GM19240 (cell line): Measurements from ENCODE around the gene SPPL3.

Experiments
- DNase-seq: peaks from one replicate; pipeline ENCODE4 v3.0.0; 2011; ENCODE audit warnings: low spot score; ENCODE audit not compliant: insufficient read length

The SPPL3 gene

DNA sequence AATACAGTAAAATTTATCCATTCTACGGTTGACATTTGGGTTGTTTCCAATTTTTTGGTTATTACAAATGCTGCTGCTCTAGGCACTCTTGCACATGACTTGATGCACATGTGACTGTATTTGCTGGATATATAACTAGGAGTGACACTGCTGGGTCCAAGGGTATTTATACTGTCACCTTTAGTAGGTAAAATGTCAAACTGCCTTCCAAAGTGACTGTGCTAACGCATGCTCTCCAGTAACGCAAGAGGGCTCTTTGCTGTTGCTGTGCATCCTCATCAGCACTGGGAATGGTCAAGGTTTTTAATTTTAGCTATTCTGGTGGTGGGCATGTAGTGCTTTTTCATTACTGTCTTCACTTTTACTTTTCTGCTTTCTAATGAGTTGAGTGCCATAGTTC is 116.3 kb downstream of the SPPL3 start:
- no peak for DNase-seq

DNA sequence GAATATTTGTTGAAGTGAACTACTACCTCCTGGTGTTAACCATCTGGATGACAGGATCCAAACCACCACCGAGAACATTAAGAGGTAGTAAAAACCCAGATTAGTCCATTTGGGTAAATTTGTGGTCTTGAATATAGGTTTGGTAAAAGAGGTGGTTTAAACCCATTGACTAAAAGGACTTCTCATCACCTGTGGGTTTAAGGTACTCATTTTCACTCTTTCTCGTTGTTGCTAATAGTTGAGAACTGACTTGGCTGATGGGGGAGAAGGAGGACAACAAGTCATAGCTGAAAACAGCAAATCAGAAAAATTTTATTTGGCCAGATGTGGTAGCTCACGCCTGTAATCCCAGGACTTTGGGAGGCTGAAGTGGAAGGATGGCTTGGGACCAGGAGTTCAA is 119.4 kb downstream of the SPPL3 start:
- no peak for DNase-seq

DNA sequence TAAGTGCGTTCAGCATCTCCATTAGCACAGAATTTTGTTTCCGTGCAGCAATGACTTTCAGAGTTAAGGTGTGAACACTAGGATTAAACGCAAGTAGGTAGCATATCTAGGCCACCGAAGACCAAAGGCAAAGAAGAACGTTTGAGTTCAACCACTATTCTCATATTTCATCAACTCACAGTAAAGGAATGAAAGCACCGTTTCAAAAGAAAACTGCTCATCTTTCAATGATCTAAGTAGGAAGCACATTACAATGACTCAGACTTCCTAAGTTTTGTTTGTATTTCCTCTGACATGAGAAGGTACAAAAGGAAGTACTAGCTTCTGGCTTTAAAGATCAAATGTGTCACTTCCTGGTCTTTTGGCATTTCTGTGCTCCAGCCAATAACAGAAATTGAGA is 121.0 kb downstream of the SPPL3 start:
- DNase-seq = no peak

DNA sequence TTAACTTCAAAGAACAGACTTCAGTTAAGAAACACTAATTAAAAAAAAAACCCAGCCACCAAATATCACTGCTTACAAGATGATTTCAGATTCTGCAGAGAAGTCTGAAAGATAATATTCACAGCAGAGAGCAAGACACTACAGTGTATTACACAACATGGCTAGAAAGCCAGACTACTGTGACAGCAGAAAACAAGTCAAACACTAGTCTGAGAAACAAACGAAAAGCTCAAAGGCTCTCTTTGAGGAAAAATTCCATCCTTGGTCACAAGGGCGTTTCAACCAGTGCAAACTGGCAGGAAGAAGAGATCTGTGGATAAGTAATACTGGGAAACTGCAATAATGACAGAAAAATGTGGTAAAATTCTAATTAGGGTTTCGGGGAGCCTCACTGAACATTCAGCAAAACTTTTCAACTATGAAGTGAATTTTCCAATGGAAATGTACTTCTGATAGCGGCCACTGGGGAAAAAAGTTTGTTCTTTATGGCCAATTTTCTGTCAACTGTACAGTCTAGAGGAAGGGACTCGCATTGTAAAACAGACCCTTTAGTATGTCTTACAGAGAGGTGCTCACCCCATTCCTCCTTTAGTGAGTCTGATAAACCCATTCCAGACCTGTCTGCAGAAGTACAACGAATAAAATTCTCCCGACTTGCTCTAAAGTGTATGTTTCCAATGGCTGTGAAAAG is 128.2 kb downstream of the SPPL3 start:
- DNase-seq = no peak

DNA sequence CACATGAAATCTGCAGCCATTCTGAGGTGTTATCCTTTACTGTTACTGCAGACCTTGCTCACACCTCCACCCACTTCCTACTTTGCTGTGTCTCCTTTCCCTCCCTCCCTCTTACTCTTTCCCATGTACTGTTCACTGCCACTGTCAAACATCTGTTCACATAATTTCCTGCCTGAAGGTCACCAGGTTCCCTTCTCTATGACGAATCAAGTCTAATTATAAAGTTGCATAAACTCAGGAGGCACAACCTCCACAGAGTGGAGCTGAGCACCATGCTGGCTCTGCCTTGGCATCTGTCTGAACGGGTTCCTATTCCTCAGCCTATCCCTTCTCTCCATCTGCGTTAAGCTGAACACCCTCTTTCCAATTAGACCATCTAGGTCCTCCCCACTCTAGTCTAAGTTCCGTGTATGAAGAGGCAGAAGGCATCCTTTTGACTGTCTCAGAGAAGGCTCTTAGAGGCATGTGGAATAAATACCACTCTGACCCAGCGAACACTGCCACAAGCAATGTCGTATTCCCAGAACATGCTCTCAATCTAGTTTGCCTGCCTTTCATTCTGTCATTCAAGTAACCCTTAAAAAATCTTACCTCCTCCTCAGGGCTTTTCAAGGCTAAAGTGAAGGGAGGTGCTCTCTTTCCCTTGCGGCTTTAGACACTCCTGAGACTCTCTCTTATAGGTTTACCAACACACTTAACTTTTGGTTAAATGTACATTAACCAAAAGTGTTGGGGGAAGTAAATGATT is 129.8 kb downstream of the SPPL3 start:
- no peak for DNase-seq

DNA sequence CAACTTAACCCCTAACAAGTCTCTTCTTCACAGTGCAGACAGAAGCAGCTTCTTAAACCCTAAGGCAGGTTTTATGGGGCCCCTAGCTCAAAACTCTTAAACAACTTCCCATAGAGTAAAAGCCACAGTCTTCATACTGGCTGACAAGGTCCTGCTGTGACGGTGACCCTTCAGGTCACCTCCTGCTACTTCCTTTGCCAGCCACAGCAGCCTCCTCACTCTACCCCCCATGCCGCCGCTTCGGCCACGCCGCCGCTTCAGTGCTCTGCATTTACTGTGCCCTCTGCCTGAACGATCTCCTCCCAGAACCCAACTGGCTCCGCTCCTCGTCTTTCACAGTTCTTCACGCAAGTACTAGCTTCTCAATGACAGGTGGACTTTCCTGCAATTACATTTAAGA is 133.1 kb downstream of the SPPL3 start:
- no peak for DNase-seq

DNA sequence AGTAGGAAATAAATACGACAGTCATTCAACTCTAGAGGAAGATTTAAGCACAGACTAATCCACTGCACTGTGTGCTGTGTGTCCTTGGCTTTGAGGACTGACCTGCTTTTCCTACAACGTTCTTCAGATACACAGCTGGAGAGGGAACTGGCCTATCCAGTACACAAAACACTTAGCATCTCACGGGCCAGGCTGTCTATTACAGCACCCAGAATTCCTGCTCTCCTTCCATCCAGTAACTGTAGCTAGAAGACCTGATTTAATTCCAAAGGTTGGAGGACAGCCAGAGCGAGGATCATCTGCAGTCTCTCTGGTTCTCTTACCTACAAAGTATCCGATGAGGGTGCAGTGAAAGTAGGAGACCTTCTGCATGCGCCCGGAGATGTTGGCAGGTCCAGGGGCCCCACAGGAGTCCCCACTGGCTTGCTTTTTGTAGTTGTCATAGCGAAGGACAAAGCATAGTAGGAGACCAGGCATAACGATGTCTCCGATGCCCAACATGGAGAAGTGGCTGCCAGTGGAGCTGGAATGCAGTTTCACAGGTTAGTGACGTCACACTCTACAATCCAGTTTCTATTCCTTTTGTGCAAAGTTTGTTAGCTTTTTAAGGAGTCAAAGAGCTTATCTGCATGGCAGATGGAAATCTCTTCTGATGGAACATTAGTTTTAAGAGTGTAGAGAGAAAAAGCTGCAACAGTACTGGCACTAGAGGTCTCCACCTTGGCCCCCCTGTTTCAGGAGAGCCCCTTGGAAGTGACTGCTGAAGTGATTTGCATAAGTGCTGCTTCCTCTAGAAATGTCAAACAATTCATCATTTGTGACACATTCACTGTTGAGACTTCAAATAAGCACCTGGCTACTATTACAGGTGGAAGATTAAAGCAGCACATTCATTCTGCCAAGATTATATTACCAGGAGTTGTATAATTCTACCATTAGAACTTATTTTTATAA is 136.8 kb downstream of the SPPL3 start:
- DNase-seq = no peak

DNA sequence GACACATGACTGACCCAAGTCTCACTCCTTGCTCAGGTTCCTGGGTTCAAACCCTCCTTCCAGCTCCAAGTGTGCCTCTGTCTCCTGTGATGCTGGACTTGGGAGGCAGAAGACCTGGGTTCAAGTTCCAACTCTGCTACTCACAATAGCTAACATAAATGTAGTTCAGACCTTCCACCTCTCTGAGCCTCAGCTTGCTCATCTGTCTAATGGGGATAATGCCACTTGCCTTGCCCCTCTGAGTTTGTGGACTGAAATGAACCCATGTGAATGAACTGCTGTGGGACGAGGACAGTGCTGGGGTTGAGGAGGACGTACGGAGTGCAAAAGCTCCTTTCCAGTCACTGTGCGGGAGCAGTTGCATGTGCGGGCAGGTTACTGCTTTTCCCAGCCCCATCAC is 137.6 kb downstream of the SPPL3 start:
- no peak for DNase-seq

DNA sequence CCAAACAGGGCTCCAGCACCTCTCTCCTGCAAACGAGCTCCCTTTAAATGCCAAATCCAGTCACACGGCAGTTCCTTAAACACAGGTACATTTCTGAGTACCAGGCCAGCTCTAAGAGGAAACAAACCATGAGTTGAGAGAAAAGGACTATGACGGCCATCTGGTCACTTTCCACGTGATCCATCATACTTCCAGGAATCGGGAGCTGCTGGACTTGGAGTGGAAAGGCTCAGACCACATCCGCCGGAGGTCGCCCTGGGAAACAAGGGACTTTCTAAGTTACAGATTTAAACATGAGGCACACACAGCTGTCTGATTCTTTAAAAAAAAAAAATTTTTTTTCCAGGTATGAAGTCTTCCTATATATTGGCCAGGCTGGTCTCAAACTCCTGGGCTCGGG is 139.3 kb downstream of the SPPL3 start:
- DNase-seq = no peak

DNA sequence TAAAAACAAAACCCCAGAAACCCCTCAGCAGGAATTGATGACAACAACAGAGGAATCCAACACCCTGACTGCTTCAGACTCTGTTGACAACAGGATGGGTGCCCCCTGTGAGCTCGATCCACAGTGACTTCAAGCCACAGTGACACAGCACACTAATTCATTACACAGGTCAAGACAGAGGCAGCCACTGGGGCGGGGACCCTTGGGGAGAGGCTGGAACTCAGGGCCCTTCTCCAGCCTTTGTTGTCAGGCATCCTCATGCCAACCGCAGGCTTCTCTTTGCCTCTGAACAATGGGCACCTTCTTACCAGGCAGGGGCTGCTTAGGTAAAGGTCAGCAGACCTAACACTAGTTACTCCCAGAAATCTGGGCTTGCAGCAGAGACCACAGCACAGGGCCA is 140.9 kb downstream of the SPPL3 start:
- DNase-seq = no peak

DNA sequence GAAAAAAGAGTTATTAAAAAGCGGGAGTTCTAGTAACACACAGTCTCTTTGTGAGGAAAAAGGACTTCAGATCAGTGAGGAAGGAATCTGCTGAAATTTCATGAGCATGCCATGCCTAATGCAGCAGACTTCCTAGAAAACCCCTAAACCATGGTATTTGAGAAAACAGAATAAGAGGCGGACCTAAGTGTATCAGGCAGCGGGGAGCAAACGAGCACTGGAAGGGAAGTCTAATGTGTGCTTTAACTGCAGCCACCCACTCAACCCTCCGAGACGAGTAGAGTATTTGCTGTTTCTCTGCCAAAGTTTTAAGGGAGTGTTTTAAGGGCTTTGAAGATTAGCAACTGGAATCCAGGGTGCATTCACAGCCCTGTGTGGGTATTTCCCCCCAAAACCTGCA is 142.1 kb downstream of the SPPL3 start:
- no peak for DNase-seq

DNA sequence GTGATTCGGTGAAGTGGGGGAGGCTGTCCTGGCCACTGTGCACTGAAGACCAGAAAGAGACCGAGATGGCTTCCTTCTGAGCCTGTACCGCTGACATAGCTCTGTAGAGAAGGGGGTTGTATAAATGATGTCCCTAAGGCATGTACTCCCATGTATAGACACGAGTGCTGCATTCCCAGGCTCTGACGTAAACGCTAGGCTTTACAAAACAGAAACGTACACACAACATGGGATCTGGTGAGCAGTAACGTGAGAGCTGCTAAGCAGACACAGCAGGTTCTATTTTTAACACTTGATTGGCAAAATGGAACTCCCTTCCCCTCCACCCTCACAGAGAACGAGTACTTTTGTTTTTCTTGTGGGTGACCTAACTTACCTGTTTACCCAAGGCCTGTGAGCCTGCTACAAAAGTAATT is 142.6 kb downstream of the SPPL3 start:
- DNase-seq = no peak

DNA sequence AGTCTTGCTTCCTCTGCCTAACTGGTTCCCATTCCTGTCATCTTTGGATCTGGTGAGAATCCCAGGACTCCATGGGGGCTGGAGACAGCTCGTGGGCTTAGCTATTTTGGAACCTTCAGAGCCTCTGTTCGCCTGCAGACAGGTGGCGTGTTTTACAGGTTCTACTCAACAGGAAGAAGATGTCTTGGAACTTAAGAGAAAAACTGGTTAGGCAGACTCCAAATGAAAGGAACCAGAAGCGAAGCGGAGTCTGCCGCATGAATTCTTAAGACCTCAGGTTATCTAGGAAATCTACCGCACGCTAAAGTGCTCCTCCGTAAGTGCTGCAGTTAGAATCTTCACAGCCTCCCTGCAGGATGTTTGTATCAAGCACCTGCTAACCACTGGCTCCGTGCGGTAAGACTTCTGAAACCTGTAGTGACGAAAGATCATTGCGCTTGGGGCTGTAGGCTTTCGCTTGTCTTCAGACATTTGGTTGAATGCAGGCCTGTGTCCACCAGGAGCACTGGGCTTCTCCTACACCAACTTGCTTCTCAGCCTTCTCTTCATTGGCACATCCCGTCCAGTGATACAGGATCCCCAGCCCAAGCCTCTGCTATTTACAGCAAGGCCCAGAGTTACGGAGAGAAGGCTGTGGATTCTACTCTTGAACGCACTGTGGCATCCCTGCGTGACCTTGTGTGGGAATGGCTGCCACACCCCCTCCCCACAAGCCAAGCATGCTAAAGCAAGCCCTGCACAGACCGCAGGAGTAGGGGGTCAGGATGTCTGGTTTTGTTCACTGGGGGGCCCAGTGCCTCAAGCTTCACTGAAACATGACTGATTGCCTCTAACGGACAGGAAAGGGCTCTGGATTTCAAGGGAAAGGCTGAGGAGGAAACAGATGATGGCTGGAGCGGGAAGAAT is 143.6 kb downstream of the SPPL3 start:
- DNase-seq = no peak

DNA sequence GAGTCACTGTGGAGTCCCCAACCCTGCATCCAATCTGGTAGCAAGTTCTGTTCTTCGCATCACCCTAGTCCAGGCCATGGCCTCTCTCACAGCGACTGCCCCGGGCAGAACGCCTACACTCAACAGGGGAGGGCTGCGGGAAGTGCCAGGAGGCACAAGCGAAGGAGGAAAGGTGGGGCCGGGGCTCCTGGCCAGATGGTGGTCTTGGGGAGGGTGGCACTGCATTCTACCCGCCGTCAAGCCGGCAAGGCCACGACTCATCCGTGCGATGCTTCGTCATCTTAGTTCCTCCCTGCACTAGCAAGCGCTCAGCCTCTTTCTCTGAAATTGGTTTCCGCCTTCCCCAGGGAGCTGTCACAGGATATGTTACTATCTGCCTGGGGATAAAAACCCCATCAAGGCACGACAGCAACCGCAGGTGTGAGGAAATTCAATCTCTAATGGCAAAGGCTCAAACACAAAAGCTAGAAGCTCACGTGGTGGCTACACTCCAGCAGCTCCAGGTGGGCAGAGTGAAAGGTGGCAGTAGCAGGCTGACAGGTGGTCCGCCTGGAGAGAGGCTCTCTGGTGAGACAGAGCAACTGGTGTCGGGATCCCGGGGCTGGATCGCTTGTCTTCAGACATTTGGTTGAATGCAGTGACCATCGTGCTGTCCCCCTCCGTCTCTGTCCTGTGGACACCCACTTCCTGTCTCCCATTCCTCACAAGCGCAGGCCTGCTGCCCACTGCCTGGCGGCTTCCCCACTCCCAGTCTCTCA is 144.4 kb downstream of the SPPL3 start:
- no peak for DNase-seq

DNA sequence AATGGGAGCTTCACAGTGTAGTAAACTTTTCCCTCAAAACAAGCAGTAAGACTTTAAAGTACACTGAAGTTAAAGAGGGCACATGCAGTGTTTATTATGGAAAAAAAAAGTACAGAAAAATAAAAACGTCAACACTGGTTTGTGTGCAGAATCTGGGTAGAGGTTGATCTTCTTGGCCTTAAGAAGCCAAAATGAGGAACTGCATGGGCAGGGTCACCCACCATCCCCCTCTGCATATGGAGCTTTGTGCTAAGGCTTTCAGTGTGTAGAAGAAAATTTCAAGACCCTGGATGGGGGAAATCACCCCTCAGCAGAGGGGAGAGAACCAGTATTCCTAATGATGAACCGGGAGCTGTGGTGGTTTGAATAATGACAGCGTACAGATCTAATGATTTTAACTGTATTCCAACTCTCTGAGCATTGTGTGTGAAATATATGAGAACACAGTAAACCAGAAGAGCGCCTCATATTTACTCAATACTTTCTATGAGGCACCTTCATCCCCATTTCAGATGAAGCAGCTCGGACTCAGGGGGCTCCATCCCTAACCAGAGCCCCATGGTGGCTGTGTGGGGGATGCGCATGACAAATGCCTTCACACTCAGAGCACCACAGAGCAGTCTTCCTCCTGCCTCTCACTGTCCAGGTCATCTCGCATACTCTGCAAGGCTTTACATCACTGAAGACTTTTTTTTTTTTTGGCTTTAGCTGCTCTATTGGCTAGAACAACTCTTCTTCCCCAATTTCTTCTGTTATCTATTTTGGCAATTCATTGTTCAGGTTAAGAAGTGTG is 145.2 kb downstream of the SPPL3 start:
- DNase-seq = no peak

DNA sequence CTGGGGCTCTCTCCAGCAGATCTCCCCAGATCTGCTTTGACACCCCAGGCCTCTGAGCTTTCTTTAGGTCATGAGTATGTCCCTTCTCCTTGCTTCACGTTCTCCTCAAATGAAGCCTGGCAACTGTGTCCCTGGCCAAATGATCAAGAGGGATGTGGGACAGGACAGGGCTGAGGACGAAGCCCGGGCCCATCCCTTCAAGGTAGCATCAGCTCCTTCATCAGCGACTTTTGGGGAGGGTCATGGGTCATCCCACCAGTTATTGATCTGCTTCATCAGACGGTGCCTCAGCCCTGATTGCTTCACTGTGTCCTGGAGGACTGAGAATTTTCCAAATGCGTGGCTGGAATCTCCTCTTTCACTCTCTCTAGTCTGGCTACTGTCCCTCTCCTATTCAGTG is 146.2 kb downstream of the SPPL3 start:
- no peak for DNase-seq

DNA sequence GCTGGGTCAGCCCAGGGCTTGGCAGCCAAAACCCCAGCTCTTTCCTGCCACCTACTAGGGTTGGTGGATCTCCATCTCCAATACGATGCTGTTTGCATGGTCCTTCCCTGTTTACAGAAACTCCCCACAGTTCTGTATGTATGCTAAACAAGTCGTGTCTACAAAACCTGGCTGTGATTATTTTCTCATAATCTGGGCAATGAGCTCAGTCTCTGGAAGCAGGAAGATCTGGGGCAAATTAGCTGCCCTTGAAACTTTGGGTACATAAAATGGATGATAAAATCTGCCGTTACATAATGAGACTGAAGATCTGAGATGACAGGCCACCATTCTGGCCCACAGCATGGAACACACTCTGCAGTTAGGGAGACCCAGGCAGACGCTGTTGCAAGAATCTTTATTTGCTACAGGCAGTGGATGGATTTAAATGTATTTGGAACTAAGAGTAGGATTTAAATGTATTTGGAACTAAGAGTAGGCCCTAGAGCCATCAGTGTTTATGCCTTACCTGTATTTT is 146.9 kb downstream of the SPPL3 start:
- DNase-seq = no peak

DNA sequence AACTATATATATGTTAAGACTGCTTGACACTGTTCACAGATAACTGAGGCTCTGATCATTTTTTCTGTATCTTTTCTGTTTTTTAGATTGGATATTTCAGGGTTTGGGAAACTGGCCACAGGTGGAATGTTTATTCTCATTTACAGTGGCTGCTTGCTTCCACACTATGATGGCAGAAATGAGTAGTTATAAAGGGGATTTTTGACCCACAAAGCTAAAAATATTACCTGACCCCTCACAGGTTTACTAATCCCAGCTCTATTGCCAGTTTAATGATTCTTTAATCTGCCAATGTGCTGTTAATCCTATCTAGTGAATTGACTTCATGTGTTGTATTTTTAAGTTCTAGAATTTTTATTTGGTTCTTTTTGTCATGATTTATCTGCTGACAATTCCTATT is 148.9 kb downstream of the SPPL3 start:
- no peak for DNase-seq

DNA sequence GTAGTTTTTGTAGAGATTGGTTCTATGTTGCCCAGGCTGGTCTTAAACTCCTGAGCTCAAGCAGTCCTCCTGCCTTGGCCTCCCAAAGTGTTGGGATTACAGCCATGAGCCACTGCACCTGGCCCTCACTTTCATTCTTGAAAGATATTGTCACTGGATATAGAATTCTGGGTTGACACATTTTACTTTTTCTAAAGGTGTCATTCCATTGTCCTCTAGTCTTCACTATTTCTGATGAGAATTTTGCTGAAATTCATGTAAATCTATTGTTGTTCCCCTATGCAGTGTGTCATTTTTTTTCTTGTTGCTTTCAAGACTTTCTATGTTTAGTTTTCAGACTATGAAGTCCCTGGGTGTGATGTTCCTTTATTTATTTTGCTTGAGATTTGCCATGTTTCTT is 149.4 kb downstream of the SPPL3 start:
- no peak for DNase-seq
